ENCODE results near the gene ZFHX3.

Gene ZFHX3

GRCh38 chr16:72944757-72945485, 103.0 kb downstream of the ZFHX3 start:
- POLR2A ChIA-PET, result no interaction called here
- TF ChIP-seq CTCF (IDR thresholded peaks at IDR 0.05; ENCODE audit: control extremely low read depth, extremely low read depth, low read depth, missing control alignments), result no peak
- CTCF ChIA-PET, result interaction anchor here (1.3 to 1.7 kb wide), 3 partner anchors 13 to 67 kb away, joined by 3 to 8 read pairs (median 3); no protein-coding TSS in a partner anchor
- DNase-seq (ENCODE audit: extremely low spot score), result no peak

DNA sequence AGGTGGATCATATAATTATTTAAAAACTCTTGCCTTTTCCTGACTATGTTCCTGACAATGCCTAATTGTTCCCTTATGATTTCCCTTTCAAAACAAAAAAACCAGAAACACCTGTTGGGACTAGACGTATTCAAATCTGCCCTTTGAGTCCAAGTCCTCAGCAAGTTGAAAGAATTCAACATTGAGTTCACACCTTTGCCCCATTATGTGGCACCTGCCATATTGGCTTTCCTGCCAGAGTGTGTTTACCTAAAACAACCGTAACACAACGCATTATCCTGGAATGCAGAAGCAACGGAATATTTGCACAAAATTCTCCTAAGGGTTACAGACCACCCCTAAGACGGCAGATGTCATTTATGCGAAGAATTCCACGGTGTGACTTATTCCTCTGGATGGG, 105.9 kb downstream of the ZFHX3 start:
- TF ChIP-seq CTCF (IDR thresholded peaks at IDR 0.05; ENCODE audit: control extremely low read depth, extremely low read depth, low read depth, missing control alignments), result no peak
- POLR2A ChIA-PET, result no interaction called here
- no peak for DNase-seq (ENCODE audit: extremely low spot score)
- CTCF ChIA-PET, result no interaction called here

DNA sequence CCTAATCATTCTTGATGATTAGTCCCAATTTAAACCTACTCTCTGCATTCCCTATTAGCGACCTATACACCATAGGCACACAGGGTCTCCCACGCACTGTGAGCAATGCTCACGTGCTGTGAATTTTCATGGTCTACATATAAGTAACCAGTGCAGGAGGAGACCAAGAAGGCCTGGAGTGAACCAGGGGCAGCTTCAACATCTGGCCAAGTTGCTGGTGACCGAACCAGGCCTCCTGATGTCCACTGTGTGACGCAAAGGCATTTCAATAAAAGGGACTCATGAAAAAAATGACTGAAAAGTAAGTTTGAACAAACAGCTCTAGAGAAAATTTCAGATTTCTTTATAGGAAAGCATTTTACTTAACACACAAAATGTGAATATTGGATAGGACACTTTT, 107.0 kb downstream of the ZFHX3 start:
- ChIA-PET CTCF (no interaction called here), POLR2A (no interaction called here)
- DNase-seq (ENCODE audit: extremely low spot score), result no peak
- no peak for TF ChIP-seq CTCF (IDR thresholded peaks at IDR 0.05; ENCODE audit: control extremely low read depth, extremely low read depth, low read depth, missing control alignments)

GRCh38 chr16:72939247-72939646, 108.7 kb downstream of the ZFHX3 start:
- ChIA-PET POLR2A (no interaction called here), CTCF (interaction anchor here (1.3 kb wide), 1 partner anchor 35 kb away, joined by 4 read pairs; no protein-coding TSS in a partner anchor)
- DNase-seq (ENCODE audit: extremely low spot score), result no peak
- TF ChIP-seq CTCF (IDR thresholded peaks at IDR 0.05; ENCODE audit: control extremely low read depth, extremely low read depth, low read depth, missing control alignments), result no peak

DNA sequence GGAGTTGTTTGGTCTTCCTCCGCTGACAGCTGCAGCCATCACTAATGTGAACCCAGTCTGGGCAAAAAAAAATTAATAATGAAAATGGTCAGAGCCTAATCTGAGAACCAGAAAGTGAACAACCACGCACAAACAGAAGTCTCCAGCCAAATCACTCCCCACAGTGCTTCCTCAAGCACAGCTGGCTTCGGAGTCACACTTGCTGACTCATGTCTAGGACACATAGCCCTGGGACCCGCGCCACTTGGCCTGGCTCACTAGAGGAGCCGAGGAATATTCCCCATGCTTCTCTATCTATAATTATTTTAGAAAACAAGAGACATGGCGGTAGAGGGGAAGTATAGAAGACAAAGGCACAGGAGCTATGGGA, 109.1 kb downstream of the ZFHX3 start:
- DNase-seq (ENCODE audit: extremely low spot score), result no peak
- ChIA-PET CTCF (interaction anchor here (1.3 kb wide), 1 partner anchor 35 kb away, joined by 4 read pairs; no protein-coding TSS in a partner anchor), POLR2A (no interaction called here)
- no peak for TF ChIP-seq CTCF (IDR thresholded peaks at IDR 0.05; ENCODE audit: control extremely low read depth, extremely low read depth, low read depth, missing control alignments)

DNA sequence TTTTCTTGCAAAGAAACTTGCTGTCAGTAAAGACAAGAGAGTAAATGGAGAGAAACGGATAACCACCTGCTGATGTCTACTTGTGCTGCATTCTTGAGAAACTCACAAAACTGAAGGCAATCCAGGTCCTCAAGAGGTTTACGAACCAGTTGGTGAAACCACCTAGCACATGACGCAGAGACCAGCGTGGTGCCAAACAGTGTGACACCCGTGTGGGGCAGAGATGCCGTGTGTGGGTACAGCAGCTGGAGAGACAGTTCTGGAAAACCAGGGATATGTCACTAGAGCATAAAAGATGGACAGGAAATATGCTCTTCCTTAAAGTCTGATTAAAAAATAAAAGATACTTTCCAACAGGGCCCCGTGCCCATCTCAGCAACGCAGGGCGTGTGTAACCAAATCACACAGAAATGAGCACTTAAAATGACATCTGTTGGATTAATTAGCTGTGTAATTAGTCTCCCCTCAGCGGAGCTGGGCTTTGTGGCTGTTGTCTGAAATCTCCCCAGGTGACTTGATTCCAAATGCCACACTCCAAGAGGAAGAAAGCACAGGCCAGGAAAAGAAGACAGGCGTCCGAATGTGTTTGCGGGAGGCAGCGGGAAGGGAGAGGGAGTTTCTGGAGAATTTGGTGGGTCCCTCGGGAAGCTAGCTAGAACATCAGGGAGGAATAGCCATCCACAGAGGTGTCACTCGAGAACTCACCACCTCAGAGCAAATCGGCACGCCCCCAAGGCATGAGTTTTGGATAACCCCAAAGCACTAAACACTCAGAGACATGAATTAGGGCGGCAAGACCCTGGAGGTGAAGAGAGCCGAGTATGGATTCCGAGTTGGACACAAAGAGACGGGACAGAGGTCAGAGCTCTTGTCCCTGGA, 109.8 kb downstream of the ZFHX3 start:
- no peak for TF ChIP-seq CTCF (IDR thresholded peaks at IDR 0.05; ENCODE audit: control extremely low read depth, extremely low read depth, low read depth, missing control alignments)
- ChIA-PET CTCF (interaction anchor here (1.3 kb wide), 1 partner anchor 34 kb away, joined by 4 read pairs; no protein-coding TSS in a partner anchor), POLR2A (no interaction called here)
- no peak for DNase-seq (ENCODE audit: extremely low spot score)

Measured in GM10248 (cell line).